Adrenal gland (tissue), 5 donors: ENCODE measurements around the gene PLK5.

Source experiments
- POLR2A ChIP-seq, 2 donors: fragments of 450-650 bp; IDR thresholded peaks; one replicate each; pipeline ENCODE4 v1.6.1; 2017; ENCODE audit warnings: antibody characterized with exemption in 2 of 2, mild to moderate bottlenecking in 2 of 2, moderate library complexity in 1 of 2
- TF ChIP-seq, protein P1 (sequence below), 6 experiments: fragments of 450-650 bp in 4 of 6; fragments of 200-600 bp in 2 of 6; sonication (generic) in 1 of 6; IDR thresholded peaks; 1 replicate in 5 of 6; 2 replicates in 1 of 6; pipeline versions ENCODE4 v1.5.1 to v1.8.0; 2016 to 2021; ENCODE audit warnings: antibody characterized with exemption in 6 of 6, mild to moderate bottlenecking in 2 of 6, moderate library complexity in 1 of 6
- donor health status: DM: no; HTN: no; CAD: no.

DNA sequence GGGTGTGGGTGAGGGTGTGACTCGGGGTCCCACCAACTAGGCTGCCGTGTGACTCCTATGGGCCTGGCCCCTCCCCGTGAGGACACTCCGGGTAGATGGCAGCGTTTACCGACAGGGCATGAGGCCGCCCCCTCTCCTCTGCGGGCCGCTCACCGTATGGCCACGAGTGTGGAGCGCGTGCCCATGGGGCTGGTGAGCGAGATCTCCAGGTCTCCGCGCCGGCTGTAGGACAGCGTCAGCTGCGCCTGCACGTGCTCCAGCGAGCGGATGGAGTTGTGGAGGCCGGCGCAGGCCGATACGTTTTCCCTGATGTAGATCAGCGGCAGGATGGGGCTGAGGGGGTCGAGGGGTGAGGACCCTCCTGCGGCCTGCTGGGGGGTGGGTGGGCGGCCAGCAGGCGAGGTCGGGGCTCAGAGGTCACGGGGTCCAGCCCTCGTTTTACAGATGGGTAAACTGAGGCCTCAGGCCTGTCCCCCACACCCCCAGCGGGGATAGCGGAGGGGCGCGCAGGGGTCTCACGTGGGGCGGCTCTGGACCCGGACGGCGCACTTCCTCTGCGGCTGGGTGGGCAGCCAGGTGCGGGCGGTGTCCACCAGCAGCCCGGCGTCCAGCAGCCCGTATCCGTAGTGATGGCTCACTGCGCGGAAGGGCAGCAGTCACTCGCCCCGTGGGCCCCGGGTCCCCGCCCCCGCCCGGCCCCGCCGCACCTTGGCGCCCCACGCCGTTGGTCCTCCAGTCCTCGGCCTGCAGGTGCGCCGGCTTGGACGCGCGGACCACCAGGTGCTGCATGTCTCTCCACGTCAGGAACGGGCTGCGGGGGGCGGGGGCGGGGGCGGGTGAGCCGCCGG is 40.5 kb upstream of the PLK5 start:
- TF ChIP-seq, protein P1, sequence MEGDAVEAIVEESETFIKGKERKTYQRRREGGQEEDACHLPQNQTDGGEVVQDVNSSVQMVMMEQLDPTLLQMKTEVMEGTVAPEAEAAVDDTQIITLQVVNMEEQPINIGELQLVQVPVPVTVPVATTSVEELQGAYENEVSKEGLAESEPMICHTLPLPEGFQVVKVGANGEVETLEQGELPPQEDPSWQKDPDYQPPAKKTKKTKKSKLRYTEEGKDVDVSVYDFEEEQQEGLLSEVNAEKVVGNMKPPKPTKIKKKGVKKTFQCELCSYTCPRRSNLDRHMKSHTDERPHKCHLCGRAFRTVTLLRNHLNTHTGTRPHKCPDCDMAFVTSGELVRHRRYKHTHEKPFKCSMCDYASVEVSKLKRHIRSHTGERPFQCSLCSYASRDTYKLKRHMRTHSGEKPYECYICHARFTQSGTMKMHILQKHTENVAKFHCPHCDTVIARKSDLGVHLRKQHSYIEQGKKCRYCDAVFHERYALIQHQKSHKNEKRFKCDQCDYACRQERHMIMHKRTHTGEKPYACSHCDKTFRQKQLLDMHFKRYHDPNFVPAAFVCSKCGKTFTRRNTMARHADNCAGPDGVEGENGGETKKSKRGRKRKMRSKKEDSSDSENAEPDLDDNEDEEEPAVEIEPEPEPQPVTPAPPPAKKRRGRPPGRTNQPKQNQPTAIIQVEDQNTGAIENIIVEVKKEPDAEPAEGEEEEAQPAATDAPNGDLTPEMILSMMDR (IDR thresholded peaks at IDR 0.05): no peak
- TF ChIP-seq POLR2A (IDR thresholded peaks at IDR 0.05): no peak
